Measurements from ENCODE around the gene ZNF750. TPM values are rescaled to one million over a fixed set of nuclear protein-coding genes. Genes with fewer than 3 reads are reported as not detected.

The ZNF750 gene
- total RNA-seq, 2 donors from 2014 or later = not detected

DNA sequence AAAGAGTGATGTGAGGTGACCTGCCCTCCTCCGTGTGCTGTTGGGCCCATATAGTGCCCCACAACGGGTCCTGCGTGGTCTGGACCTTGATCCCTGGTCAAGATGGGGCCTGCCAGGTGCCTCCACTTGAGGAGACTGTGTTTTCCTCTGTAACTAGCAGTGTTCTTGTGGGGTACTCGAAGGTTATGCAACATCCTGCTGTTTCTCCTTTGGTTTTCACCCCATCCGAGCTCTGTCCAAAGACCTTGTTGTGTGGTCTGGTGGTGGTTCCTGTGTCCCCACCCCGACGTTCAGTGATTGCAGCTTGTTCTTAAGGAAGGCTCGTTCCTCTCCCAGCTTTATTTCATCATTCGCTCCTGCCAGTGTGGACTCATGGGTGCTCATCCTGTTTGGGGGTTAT lies 38.7 kb upstream of the ZNF750 start:
- ATAC-seq (no peak), DNase-seq (ENCODE audit: low spot score) (no peak)
- peaks cover 41 to 50% of the 10 kb centered on the region in 2 donors for H3K4me1 Mint-ChIP-seq (ENCODE audit: low read depth in 2 of 2)
- H3K36me3 Mint-ChIP-seq = no peaks in the 10 kb centered on the region
- no peaks in the 10 kb centered on the region for H3K9me3 Mint-ChIP-seq
- peak overlapping the region; percentile 5 to 13 for H3K27ac Mint-ChIP-seq
- H3K27me3 Mint-ChIP-seq = peaks cover 0 to 3% of the 10 kb centered on the region in 2 donors
- H3K4me3 Mint-ChIP-seq = peak overlapping the region; percentile 35

DNA sequence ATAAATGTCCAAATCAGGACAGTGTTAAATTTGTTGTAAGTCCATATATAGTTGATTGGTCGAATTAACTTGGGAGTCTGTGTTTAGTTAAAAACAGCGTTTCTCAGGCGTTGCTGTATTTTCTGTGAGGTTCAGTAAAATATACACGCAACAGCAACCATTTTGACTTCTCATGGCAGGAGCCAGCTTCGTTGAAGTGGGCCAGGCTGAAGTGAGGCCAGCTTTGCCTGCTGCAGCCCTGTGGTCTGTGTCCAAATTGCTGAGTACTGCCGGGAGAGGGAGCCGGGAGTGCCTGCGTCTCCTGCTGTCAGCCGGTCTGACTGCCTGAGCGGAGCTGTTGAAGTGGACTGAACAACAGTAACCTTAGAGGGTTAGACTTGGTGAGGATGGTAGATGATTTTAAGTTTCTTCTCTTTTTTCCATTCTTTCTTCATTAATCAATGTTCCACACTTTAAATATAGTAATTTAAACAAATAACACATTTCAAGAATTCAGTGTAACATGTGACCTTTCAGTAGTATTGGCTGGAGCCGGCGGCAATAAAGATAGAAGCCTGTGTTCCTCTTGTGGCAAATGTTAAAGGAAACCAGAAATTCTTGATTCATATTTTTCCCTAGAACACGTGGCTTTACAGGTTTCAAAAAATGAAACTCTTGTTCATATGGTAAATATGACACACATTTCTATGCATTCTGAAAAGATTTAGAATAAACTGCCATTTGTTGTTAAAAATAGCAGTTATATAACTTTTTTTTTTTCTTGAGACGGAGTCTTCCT lies 37.0 kb upstream of the ZNF750 start:
- Mint-ChIP-seq H3K36me3 (no peaks in the 10 kb centered on the region), H3K4me1 (ENCODE audit: low read depth in 2 of 2) (peaks cover 29 to 35% of the 10 kb centered on the region in 2 donors), H3K9me3 (no peaks in the 10 kb centered on the region), H3K4me3 (no peak overlapping the region), H3K27ac (no peak overlapping the region), H3K27me3 (peaks cover 0 to 3% of the 10 kb centered on the region in 2 donors)
- DNase-seq (ENCODE audit: low spot score) (no peak), ATAC-seq (no peak)

DNA sequence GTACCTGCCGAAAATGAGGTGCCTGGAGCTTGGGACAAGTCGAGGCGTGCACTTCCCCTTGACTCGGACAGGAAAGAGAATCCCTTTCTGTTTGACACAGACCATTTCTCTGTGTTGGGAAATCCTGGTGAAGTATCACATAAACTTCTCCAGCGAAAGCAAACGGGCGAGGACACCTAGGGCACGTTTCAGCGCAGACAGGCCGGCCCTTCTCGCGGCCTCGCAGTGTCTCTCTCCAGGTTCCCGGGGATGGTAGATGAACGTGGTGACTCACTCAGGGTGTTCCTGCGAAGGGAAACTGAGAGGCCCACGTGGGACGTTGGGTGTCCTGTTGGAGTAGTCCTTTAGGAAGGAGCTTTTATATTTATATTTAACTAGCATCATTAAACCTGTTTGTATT lies 36.3 kb upstream of the ZNF750 start:
- DNase-seq (ENCODE audit: low spot score) (no peak), ATAC-seq (no peak)
- Mint-ChIP-seq H3K4me3 (no peak overlapping the region), H3K27me3 (peaks cover 0 to 3% of the 10 kb centered on the region in 2 donors), H3K27ac (no peak overlapping the region), H3K4me1 (ENCODE audit: low read depth in 2 of 2) (peaks cover 26 to 30% of the 10 kb centered on the region in 2 donors), H3K9me3 (no peaks in the 10 kb centered on the region), H3K36me3 (no peaks in the 10 kb centered on the region)

DNA sequence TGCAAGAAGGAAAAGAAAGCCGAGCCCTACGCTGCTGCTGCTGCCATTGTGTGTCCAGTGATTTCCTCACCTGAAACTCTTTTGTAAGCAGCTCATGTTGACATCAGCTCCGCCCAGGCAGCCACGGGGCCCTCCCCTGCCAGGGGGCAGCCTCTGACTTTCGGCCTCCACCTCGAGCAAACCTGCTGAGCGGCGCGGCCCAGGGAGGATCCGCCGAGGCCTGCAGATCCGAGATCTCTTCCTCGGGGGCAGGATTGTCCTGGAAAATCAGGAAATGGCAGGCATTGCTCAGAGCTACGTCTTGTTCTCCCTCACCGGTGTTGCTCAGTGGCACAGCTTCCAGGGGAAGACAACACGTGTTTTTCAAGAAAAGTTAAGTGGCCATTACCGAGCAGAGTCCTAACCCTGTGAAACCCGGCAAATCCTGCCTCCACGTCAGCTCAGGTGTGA lies 35.6 kb upstream of the ZNF750 start:
- H3K4me3 Mint-ChIP-seq = no peak overlapping the region
- peaks cover 26 to 29% of the 10 kb centered on the region in 2 donors for H3K4me1 Mint-ChIP-seq (ENCODE audit: low read depth in 2 of 2)
- no peaks in the 10 kb centered on the region for H3K9me3 Mint-ChIP-seq
- ATAC-seq (no peak), DNase-seq (ENCODE audit: low spot score) (no peak)
- no peaks in the 10 kb centered on the region for H3K36me3 Mint-ChIP-seq
- H3K27ac Mint-ChIP-seq = no peak overlapping the region
- peaks cover 0 to 3% of the 10 kb centered on the region in 2 donors for H3K27me3 Mint-ChIP-seq

DNA sequence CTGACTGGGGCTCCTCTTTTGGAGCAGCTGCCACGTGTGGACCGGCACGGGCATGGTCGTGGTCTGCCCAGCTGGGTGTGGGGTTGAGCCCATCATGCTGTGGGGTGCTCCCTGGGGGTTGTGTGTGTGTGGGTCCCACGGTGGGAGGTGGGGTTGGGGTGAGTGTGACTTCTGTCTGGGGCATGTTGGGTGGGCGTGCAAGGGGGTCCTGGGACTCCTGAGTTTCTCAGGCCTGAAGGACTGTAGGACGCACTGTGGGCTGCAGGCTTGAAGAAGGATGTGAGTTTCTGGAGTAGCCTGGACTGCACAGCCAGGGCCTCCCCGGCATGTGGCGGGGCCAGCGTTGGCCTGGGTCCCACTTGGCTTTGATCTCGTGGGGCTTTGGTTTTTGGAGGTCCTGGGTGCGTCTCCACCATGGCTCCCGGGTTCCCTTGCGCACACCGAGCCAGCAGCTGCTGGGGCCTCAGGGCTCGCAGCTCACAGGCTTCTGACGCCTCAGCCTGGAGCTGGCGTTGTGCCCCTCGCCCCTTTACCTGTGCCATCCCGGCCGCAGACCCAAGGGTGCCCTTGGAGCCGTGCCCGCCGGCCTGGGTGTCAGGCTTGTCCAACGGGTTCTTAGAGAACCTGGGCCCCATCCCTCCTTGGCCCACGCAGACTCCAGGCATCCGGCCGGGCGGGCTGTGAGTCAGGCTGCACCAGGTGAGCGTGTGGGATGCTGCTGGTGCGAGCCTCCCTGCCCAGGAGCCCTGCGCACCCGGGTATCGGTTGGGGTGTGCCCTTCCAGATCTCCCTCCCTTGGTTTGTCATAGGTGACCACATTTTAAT lies 34.4 kb upstream of the ZNF750 start:
- ATAC-seq = no peak
- DNase-seq (ENCODE audit: low spot score) = no peak
- Mint-ChIP-seq H3K9me3 (no peaks in the 10 kb centered on the region), H3K27ac (no peak overlapping the region), H3K36me3 (no peaks in the 10 kb centered on the region), H3K27me3 (peaks cover 0 to 3% of the 10 kb centered on the region in 2 donors), H3K4me1 (ENCODE audit: low read depth in 2 of 2) (peaks cover 17 to 18% of the 10 kb centered on the region in 2 donors), H3K4me3 (no peak overlapping the region)

DNA sequence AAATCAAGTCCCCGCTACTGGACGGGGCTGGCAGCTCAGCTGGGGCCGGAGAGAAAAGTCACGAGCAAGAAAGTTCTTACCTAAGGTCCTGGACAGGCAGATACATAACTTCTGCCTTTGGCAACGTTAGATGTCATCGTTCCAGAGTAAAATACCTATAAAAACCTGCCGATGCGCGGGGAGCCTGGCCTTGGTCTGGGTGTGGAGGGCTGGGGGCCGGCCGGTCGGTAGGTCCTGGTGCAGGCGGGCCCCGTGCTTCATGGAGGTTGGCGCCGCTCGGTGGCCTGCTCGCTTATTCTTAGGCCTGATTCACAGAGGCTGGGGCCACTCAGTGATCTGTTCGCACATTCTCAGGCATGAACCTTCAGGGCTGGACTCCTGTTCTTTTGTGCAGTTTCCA lies 33.7 kb upstream of the ZNF750 start:
- no peak for DNase-seq (ENCODE audit: low spot score)
- no peak overlapping the region for H3K27ac Mint-ChIP-seq
- no peaks in the 10 kb centered on the region for H3K36me3 Mint-ChIP-seq
- H3K27me3 Mint-ChIP-seq = peaks cover 0 to 3% of the 10 kb centered on the region in 2 donors
- peaks cover 10 to 11% of the 10 kb centered on the region in 2 donors for H3K4me1 Mint-ChIP-seq (ENCODE audit: low read depth in 2 of 2)
- no peak for ATAC-seq
- H3K9me3 Mint-ChIP-seq = no peaks in the 10 kb centered on the region
- no peak overlapping the region for H3K4me3 Mint-ChIP-seq

DNA sequence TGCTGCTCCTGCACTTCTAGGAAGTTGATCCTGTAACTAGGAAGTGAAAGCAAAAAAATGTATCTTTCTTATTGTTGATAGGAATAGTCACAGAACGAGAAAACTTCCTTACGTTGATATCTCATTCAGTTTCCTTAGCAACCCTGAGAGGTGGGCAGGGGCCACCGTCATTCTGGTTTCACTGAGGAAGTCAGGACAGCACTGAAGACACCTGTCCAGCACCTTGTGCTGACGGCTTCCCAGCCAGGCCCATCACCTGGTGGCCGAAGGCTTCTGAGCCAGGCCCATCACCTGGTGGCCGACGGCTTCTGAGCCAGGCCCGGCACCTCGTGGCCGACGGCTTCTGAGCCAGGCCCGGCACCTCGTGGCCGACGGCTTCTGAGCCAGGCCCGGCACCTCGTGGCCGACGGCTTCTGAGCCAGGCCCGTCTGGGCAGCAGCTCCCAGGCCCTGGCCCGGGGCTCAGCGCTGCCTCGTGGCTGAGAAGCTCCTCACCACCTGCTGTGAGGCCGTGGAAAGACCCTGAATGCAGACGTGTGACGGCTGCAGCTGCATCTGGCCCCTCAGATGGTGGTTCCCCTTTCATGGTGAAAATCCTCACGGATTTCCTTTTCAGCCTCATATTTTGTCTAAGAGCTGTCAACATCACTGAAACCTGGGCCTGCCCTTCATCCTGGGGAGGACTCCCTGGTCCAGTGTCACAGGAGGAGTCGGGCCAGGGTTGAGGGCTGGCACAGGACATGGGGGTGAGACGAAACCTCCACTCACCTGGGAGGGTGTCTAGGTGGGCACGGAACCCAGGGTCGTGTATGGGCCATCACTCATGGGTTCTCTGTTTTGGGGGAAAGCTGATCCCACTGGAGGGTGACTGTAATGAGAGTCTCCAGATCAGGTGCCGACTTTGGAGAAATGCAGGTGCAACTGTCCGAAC lies 33.0 kb upstream of the ZNF750 start:
- H3K27ac Mint-ChIP-seq = no peak overlapping the region
- peaks cover 4 to 7% of the 10 kb centered on the region in 2 donors for H3K4me1 Mint-ChIP-seq (ENCODE audit: low read depth in 2 of 2)

DNA sequence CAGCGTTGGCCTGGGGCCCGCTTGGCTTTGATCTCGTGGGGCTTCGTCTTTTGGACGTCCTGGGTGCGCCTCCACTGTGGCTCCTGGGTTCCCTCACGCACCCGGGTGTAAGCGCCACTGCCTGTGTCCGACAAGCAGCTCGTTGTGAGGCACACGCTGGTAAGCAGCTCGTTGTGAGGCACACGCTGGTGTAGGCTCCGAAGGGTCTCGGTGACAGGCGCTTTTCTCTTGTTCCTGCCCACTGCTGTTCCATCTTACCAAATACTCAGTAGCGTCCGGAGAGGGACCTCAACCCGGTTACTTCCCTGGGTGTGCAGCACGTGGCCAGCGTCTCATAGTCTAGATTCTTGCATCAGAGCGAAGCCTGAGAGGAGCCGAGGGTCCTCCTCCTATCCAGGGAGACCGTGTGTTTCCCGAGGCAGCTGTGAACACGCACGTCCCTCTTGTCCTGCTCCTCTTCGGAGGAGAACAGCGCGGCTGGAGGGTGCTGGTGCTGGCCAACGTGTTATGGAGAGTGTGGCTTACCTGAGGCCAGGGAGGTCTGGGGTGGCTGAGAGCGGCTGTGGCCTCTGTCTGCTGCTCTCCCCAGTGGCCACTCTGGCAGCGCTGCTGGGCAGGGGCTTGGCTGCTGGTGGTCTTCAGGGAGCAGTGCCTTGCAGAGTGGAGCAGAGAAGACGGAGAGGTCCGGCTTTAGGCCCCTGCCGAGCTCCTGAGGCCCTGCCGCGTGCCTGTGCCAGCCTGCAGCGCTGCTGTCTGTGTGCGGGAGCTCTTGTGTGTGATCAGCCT lies 32.1 kb upstream of the ZNF750 start:
- Mint-ChIP-seq H3K4me3 (no peak overlapping the region), H3K9me3 (no peaks in the 10 kb centered on the region), H3K36me3 (no peaks in the 10 kb centered on the region), H3K4me1 (ENCODE audit: low read depth in 2 of 2) (peaks cover 4 to 10% of the 10 kb centered on the region in 2 donors), H3K27me3 (no peaks in the 10 kb centered on the region), H3K27ac (no peak overlapping the region)
- no peak for DNase-seq (ENCODE audit: low spot score)
- ATAC-seq = peak in 1 of 2 donors; percentile 33

More for the DNA sequence above, 33.0 kb upstream of the ZNF750 start:
- no peak for ATAC-seq
- no peak overlapping the region for H3K4me3 Mint-ChIP-seq
- DNase-seq (ENCODE audit: low spot score) = no peak
- H3K9me3 Mint-ChIP-seq = no peaks in the 10 kb centered on the region
- H3K27me3 Mint-ChIP-seq = no peaks in the 10 kb centered on the region
- no peaks in the 10 kb centered on the region for H3K36me3 Mint-ChIP-seq

DNA sequence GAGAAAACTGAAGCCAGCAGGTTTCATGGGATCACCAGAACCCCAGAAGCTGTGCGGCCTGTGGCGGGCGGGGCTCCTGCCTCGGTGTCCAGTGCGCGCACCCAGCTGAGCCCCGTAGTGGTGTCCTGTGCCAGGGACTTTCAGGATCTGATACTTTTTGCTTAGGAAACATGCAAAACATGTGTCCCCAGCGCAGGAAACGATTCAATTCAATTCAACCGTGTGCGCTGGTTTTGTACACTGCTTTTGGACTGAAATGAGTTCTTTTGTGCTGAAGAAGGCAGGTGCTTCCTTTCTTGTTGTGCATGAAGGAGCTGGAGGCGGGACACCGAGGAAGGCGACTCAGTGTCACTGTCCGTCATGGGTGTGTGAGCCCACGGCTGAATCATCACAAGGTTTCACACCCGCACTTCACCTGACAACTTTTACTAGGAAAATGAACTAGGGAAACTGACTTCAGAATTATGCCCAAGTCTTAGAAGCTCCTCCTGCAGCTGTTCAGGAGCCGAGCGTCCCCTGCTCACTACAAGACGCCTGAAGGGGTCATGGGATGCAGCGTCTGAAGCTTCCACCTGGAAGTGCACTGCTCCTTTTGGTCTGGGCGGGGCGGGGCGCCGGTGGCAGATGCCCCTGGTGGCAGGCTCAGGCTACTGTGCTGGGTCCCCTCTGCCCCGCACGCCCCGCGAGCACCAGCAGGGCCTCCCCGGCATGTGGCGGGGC lies 31.4 kb upstream of the ZNF750 start:
- Mint-ChIP-seq H3K27ac (no peak overlapping the region), H3K4me3 (no peak overlapping the region), H3K4me1 (ENCODE audit: low read depth in 2 of 2) (peaks cover 4 to 10% of the 10 kb centered on the region in 2 donors), H3K27me3 (no peaks in the 10 kb centered on the region), H3K9me3 (no peaks in the 10 kb centered on the region), H3K36me3 (no peaks in the 10 kb centered on the region)
- no peak for ATAC-seq
- DNase-seq (ENCODE audit: low spot score) = no peak

DNA sequence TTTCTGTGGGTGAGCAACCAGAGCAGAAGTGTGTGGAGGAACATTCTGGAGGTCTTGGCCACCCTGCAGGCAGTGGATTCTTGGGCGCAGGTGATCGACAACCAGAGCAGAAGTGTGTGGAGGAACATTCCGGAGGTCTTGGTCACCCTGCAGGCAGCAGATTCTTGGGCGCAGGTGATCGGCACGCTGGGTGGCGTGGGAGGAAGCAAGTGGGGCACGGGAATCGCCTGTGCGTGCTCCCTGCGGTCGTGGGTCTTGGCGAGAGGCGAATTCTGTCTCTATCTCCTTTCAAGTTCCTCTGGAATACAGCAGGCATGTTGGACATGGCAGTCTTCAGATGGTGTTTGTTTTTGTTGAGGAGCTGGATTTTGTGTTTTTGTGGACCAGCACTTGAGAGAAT lies 30.7 kb upstream of the ZNF750 start:
- no peak for DNase-seq (ENCODE audit: low spot score)
- no peaks in the 10 kb centered on the region for H3K36me3 Mint-ChIP-seq
- H3K9me3 Mint-ChIP-seq = no peaks in the 10 kb centered on the region
- H3K27me3 Mint-ChIP-seq = no peaks in the 10 kb centered on the region
- no peak overlapping the region for H3K27ac Mint-ChIP-seq
- H3K4me3 Mint-ChIP-seq = no peak overlapping the region
- peaks cover 8 to 12% of the 10 kb centered on the region in 2 donors for H3K4me1 Mint-ChIP-seq (ENCODE audit: low read depth in 2 of 2)
- ATAC-seq = no peak

DNA sequence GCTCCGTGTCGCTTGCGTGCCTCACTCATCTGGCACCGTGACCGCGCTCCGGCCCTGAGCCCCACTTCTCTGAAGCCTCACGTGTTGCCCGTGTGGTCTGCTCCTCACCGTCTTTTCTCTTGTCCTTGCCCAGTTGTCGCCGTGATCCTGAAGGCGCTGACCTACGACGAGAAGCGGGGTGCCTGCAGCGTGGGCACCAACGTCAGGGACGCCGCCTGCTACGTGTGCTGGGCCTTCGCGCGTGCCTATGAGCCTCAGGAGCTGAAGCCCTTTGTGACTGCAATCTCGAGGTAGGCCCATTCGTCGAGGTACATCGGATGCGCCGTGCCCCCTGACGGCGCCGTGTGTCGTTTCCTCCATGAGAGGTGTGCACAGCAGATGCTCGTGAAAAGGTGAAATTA lies 30.3 kb upstream of the ZNF750 start:
- H3K9me3 Mint-ChIP-seq = no peaks in the 10 kb centered on the region
- DNase-seq (ENCODE audit: low spot score) = no peak
- no peak overlapping the region for H3K4me3 Mint-ChIP-seq
- H3K36me3 Mint-ChIP-seq = no peaks in the 10 kb centered on the region
- ATAC-seq = no peak
- peaks cover 9 to 14% of the 10 kb centered on the region in 2 donors for H3K4me1 Mint-ChIP-seq (ENCODE audit: low read depth in 2 of 2)
- H3K27me3 Mint-ChIP-seq = no peaks in the 10 kb centered on the region
- H3K27ac Mint-ChIP-seq = no peak overlapping the region

DNA sequence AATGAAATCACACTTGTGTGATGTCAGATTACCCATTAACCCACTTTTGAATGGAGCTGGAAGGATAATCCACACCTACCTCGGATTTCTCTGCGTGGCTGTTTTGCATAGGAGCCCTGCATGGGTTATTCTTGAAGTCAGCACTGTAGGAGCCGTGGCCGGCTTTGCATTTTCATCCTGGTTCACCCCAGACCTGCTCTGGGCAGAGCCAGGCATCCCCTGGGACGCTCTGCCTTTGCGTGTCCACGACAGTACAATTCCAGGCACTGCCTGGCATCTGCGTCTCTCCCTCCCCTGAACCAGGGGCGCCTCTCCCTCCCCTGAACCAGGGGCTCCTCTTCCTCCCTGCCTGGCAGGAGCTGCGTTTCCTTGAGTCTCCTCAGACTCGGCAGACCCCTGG lies 29.7 kb upstream of the ZNF750 start:
- DNase-seq (ENCODE audit: low spot score) (no peak), ATAC-seq (no peak)
- Mint-ChIP-seq H3K4me1 (ENCODE audit: low read depth in 2 of 2) (peaks cover 8 to 15% of the 10 kb centered on the region in 2 donors), H3K9me3 (no peaks in the 10 kb centered on the region), H3K36me3 (no peaks in the 10 kb centered on the region), H3K27me3 (no peaks in the 10 kb centered on the region), H3K27ac (no peak overlapping the region), H3K4me3 (no peak overlapping the region)
